HG03342 (cell line): ENCODE results near the gene PIGB.
A peak's percentile ranks its signal among the peaks of the same experiment; 100 is the strongest.
"Not testable (repeated sequence)": the region's sequence is repeated elsewhere in the genome, so short reads cannot be mapped to it uniquely, and the experiment has no call there.

ENCODE experiments used
- ATAC-seq: cut with Tn5 transposase; IDR thresholded peaks from one replicate; pipeline ENCODE4 v1.9.1; 2021; ENCODE audit warnings: mild to moderate bottlenecking, moderate library complexity; ENCODE audit not compliant: unreplicated experiment

Gene PIGB

GRCh38 chr15:55290528-55291057 lies 28.4 kb upstream of the PIGB start:
- ATAC-seq = peak; percentile 69

DNA sequence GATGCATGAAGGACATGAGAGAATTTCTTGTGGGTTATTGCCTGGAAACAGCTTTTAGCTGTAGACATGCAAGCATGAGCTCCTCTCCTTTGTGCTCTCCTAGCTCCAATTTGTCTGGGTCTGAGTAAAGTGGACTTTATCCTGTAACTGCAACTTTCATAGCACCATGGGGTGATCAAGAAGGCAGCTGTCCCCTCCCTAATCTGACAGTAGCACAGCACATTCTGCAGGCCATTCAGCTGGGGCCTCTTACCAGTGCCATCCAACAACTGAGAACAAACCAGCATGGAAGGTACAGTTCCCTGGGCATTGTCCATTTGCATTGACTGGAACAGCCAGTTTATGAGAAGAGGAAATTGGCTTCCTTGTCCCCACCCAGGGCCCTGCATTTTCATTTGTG lies 21.7 kb upstream of the PIGB start:
- no peak for ATAC-seq

DNA sequence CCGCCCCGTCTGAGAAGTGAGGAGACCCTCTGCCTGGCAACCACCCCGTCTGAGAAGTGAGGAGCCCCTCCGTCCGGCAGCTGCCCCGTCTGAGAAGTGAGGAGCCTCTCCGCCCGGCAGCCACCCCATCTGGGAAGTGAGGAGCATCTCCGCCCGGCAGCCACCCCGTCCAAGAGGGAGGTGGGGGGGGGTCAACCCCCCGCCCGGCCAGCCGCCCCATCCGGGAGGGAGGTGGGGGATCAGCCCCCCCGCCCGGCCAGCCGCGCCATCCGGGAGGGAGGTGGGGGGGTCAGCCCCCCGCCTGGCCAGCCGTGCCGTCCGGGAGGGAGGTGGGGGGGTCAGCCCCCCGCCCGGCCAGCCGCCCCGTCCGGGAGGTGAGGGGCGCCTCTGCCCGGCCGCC lies 16.2 kb upstream of the PIGB start:
- not testable (repeated sequence) for ATAC-seq

DNA sequence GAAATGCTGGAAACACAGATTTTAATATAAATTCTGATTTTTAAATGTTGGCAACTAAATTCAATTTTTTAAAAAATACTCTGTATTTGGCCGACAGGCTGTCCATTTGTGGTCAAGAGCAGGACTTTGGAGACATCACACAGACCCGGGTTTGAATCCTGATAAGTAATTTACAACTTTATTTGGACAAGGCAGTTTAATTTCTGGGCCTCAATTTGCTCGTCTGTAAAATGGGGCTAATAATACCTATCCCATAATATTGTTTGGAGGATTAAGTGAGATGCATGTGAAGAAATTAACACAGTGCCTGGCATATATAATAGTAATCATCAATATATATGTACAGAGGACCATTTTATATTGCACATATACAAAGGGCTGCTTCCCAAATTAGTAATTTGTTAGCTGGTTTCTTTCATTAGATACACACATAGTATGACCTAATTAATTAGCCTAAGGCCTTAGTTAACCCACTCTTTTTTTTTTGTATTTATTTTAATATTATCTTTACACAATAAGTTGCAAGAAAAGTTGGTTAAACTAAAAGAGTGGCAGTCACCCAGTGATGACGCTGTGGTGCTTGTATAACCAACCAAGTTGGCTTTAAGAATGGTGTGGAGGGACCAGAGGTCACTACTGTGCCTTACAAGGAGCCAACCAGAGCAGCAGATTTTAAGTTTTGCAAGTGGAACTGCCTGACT lies 665 bp downstream of the PIGB start:
- ATAC-seq = peak; percentile 50

DNA sequence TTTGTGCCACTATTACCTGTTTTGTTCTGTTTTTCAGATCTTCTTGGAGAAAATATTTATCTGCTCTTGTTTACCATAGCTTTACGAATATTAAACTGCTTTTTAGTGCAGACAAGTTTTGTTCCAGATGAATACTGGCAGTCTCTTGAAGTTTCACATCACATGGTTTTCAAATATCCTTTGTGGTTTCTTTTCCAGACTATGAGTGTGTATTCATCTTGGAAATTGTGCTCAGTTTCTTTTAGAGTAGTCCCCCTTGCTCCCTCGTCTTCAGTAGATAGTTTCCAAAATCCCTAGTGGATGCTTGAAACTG lies 1.2 kb downstream of the PIGB start:
- ATAC-seq = no peak

DNA sequence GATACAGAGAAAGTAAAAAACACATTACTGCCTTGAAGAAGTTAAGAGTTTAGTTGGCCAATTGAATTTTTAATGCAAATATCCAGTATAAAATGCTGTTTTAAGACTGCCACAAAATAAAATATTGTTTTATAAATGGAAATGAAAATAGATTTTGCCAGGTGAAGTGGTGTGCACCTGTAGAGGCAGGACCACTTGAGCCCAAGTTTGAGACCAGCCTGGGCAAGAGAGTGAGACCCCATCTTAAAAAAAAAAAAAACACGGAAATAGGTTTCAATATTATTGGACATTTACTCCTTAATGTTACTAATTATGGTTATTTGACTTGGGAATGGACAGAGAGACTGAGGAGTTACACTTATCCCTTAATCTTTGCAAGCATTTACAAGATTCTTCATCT lies 1.9 kb downstream of the PIGB start:
- no peak for ATAC-seq

GRCh38 chr15:55322467-55322866 lies 3.4 kb downstream of the PIGB start:
- no peak for ATAC-seq

DNA sequence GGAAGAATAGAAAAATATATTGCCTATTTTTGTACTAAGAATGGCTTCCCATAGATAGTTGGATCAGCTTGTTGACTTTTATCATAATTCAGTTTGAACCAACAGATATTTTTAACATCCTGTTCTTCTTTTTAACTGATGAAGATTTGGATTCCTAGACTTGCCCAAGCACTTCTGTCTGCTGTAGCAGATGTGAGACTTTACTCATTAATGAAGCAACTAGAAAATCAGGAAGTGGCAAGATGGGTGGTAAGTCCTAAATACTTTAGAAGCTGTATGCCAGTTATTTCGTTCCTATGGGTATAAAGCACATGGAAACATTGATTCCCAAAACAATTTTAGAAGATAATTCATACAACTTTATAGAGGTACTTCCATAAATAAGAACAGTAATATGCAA lies 8.4 kb downstream of the PIGB start:
- ATAC-seq = no peak

- no peak for ATAC-seq
Observed at GRCh38 chr15:55334371-55334770, 15.3 kb downstream of the PIGB start.

DNA sequence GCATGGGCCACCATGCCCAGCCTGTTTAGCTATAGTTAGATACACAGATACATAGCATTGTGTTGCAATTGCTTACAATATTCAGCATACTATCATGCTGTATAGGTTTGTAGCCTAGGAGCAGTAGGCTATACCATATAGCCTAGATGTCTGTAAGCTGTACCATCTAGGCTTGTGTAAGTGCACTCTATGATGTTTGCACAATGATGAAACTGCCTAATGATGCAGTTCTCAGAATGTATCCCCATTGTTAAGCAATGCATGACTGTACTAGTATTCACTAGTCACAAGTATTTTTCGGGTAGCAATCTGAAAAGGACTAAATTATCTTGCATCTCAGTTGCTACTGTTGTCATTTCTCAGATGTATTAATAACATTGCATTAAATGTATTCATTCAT lies 16.0 kb downstream of the PIGB start:
- ATAC-seq = no peak

GRCh38 chr15:55337160-55337559 lies 18.1 kb downstream of the PIGB start:
- ATAC-seq = no peak

GRCh38 chr15:55343168-55343567 lies 24.1 kb downstream of the PIGB start:
- no peak for ATAC-seq

DNA sequence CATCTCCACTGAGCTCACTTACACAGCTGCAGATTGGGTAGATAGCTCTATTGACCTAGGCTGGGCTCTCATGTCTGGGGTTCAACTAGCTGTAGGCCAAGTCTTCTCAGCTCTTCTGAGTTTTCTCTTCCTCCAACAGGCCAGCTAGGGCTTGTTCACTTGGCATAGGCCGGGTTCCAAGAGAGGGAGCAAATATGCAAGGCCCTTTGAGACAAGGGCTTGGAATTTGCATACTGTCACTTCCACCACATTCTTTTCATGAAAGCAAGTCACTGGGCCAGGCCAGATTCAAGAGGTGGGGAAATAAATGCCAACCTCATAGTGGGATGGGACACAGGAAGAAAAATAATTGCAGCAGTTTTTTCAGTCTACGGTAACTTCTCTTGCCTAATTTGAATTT lies 25.2 kb downstream of the PIGB start:
- no peak for ATAC-seq

GRCh38 chr15:55348281-55348778 lies 29.3 kb downstream of the PIGB start:
- ATAC-seq = no peak

DNA sequence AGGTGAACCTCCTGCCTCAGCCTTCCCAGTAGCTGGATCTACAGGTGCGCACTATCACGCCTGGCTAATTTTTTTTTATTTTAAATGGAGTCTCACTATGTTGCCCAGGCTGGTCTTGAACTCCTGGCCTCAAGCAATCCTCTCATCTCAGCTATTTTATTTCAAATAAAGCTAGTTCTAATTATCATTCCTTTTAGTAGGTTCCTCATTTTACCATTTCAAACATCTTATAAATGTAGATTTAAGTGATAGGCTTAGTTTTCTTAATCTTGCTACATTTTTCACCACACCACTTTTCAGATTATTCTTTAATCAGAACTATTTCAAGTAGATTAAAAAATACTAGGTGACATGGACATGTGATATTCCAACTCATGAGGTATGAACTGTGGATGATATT lies 30.3 kb downstream of the PIGB start:
- ATAC-seq = no peak

- no peak for ATAC-seq
Observed at GRCh38 chr15:55353025-55353424, 34.0 kb downstream of the PIGB start.

GRCh38 chr15:55356985-55357585 lies 38.1 kb downstream of the PIGB start:
- ATAC-seq = no peak

- ATAC-seq = no peak
Observed at GRCh38 chr15:55357774-55358173, 38.8 kb downstream of the PIGB start.

DNA sequence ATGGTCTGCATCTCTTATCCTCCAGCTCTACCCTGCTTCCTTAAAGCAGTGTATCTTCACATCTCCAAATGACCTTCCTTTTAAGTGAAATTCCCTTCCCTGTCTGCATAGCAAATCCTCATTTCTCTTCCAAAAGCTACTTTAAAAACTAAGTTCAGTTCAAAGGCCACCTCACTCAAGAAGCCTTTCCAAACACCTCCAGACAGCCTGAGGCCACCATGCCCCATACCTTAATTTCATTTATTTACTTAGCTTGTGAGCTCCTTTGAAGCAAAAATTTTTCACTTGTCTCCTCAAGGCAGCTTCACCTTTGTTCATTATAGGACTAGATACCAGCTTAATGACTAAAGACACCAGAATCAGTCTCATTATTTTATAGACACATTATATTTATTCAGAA lies 39.4 kb downstream of the PIGB start:
- no peak for ATAC-seq

DNA sequence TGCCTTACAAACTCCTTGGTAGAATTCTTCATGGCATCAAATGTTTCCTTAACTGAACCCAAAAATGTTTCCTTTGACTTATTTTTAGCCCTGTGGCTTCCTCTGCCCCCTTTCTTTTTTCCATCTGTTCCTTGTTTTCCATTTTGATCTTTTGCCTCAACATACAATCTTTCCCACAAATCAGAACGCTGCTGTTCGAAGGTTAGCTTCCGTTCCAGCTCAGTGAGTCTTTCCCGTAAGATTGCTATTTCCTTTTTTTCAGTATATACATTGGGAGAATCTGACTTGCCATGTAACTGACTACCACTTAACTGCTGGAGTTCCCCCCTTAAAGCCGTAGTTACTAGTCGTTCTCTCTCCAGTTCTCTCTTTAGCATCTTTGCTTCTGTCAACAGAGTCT lies 41.2 kb downstream of the PIGB start:
- no peak for ATAC-seq

- no peak for ATAC-seq
Observed at GRCh38 chr15:55361048-55361447, 42.0 kb downstream of the PIGB start.

GRCh38 chr15:55362641-55363040 lies 43.6 kb downstream of the PIGB start:
- ATAC-seq = no peak

- ATAC-seq = no peak
Observed at GRCh38 chr15:55366981-55367380, 48.0 kb downstream of the PIGB start.
